Measurements from ENCODE around the gene EPB41L4A.
"Not testable (repeated sequence)": the region's sequence is repeated elsewhere in the genome, so short reads cannot be mapped to it uniquely, and the experiment has no call there.

Gene EPB41L4A

DNA sequence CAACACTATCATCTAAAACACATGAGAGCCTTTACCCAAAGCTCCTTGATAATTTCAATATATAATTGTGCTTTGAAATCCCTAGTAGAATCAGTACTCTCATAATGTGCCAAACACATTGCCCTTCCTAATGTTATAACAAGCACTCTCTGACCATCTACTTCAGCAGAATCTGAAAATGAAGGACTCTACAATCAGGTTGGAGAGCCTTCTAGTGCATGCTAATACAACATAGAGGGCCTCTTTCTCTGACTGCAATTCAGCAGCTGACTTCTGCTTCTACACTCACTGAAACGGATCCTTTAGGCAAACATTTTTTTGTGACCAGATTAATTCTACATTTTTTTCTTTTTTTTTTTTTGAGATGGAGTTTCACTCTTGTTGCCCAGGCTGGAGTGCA is 155.6 kb downstream of the EPB41L4A start:
- DNase-seq (ENCODE audit: low read depth in 2 of 2, low spot score in 1 of 2): no peak

DNA sequence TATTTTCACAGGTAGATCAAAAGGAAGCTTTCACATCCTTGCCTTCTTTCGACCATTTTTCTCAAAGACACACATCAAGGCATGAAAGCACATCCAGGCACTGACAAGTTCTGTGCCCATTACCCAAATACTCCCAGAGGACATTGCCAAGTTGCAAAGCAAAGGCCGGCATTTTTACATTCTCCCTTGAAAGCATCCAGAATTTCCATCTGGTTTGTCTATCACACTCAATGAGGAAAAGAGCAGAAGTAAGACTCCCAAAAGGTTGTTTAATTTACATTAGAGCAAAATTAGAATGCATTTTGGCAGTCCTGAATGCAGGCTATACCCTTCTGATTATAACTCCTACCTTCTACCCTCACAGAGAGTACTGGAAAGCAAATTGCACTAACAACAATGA is 160.5 kb downstream of the EPB41L4A start:
- DNase-seq (ENCODE audit: low read depth in 2 of 2, low spot score in 1 of 2): no peak

DNA sequence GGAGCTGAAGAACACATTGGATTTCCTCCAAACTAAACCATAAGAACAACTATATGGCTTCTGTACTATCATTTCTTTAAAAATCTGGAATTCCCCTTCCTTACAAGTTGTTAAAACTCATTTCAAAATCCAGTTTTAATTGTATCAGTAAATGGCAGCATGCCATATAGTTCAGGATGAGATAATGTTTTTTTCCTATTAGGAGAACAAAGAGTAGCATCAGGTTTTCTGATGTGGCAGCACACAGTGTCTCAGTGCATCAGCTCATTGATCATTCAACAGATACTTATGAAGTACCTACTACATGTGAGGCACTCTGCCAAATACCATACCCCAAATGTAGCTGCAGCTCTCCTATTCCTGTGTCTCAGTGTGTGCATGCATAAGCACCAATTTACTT is 161.1 kb downstream of the EPB41L4A start:
- no peak for DNase-seq (ENCODE audit: low read depth in 2 of 2, low spot score in 1 of 2)

DNA sequence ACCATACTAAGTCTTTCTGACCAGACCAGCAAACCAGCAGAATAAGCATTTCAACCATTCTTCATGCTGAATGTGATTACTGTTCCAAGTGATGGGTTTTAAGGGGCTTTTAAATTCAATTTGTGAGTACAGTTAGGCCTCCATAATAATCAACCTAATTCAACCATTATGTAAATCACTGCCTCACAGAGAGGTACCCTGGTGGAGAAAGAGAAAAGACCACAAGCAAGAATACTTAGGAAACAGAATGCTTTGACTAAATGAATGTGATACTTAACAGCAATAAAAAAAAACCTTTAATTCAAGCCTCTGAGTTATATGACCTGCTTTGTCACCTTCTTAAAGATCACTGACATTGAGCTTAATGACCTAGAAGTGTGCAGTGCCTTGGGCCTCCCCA is 162.1 kb downstream of the EPB41L4A start:
- no peak for DNase-seq (ENCODE audit: low read depth in 2 of 2, low spot score in 1 of 2)

DNA sequence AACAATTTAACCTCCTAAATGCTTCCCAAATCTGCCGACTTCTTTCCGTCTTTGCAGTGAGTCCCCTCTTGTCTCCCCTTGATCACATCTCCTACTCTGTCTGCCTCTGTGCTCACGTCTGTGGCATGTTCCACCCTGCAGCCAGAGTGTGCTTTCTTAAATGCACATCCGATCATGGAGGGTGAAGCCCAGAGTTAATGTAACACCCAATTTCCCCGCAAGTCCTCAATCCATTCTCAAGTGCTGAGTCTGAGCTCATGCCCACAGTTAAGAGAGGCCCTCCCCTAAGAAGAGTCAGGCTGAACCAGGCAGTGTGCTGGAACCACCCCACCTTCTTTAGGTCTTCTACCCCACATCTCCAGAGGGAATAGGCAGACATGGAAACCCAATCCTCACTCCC is 164.8 kb downstream of the EPB41L4A start:
- no peak for DNase-seq (ENCODE audit: low read depth in 2 of 2, low spot score in 1 of 2)

DNA sequence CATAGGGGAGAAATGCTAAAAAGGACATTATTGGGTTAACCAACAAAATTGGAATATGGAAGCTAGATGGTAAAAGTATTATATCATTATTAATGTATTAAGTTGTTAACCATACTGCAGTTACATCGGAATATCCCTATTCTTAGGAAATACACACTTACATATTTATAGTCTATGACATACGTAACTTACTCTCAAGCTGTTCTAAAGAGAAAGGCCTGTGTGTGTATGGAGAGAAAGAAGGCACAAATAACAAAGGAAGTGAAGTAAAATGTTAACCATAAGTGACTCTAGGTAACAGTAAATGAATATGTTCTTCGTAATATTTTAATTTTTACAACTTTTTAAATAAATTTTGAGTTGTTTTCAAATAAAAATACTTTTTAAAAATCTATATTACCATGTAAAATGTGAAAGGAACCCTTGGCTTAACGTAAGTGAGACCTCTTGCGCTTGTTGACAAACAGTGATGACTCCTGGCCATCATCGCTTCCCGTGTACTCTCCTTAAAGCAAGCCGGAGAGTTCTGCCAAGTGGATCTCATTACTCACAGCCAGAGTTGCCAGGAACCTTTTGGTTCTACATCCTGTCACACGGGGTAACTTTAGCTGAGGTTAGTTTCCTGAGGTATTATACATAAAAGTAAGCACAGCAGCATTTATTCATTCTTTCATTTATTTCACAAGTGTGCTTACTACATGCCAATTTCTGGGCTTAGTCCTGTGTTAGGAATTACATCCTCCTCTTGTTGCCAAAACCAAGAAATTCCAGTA is 165.4 kb downstream of the EPB41L4A start:
- no peak for DNase-seq (ENCODE audit: low read depth in 2 of 2, low spot score in 1 of 2)

DNA sequence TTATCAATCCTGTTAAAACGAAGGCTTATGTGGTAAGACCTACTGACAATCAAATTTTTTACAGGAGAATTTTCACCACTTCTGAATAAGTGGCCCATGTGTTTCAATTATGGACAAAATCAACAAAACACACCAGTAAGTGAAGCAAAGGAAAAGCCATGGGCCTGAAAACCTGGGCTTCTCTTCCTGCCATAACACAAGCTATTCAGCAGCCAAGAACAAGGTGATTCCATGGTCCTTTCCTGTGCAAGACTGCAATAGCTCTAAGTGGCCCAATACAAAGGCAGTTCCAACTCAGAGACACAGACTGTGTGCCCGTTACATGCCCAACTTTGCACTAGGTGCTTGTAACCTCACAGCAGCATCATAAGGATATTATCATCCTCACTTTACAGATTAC is 168.5 kb downstream of the EPB41L4A start:
- no peak for DNase-seq (ENCODE audit: low read depth in 2 of 2, low spot score in 1 of 2)

DNA sequence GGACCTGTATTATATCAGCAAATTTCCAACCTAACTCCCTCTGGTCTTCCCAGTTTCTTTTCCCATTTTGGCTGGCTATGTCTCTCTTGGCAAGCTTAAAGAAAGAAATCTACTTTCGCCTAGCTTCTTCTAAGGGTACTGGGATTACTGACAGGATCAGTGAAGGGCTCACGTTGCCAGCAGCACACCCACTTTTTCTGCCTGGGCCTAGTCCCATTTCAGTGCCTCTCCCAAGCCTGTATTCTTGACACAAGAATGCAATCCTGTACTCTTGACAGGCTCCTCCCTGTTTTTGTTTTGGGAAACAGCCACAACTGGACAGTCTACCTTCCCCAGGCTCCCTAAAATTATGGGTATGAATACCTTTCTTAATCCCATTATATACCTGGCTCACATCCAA is 170.5 kb downstream of the EPB41L4A start:
- no peak for DNase-seq (ENCODE audit: low read depth in 2 of 2, low spot score in 1 of 2)

DNA sequence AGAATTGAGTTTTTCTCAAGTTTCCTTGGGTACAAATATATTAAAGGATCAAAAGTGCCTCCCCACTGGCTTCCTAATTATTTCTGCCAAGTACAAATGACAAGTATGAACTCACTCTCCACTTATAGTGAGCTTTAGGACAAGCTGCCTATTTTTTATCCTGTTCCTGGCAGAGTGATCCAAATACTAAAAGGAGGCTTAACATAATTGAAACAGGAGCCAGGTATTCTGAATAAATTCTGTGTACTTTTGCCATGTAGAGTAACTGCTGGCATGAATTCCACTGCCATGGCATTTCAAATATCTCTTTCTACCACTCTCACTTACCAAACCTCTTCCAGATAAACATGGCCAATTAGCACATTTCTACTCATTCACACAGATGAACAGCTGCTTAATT is 171.1 kb downstream of the EPB41L4A start:
- DNase-seq (ENCODE audit: low read depth in 2 of 2, low spot score in 1 of 2): no peak

DNA sequence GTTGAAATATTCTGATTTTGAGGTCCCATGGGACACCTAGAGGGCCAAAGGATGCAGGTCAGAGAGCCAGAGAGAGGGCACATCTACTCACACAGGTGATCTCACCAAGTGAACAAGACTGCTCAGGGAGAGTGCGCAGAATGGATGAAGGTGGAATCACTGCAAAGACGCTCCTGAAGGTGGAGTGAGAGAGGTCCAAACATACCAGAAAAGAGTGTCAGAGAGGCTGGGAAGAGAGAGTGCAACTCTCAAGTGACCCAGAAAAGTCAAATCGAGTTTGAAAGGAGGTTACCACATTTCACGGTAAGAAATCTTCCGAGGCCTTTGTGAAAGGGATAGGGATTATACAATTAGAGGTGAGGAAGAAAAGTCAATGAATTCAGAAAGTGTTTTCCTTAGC is 173.4 kb downstream of the EPB41L4A start:
- DNase-seq (ENCODE audit: low read depth in 2 of 2, low spot score in 1 of 2): no peak

DNA sequence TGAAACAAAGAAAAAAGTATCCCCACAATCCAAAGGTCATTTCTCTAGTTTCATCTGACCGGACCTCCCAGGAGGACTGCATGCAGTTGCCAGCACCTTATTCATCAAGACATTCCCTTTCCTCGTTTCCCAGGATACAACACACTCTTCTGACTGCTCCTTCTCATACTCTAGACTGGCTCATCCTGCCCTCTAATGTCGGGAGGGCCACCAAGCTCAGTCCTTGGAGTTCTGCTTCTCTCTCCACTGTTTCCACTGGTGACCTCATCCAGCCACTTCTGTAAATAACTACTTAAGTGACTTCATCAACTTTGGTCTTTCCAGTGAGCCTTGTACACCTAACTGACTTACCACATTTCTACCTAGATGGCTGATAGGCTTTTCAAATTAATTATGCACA is 179.1 kb downstream of the EPB41L4A start:
- no peak for DNase-seq (ENCODE audit: low read depth in 2 of 2, low spot score in 1 of 2)

DNA sequence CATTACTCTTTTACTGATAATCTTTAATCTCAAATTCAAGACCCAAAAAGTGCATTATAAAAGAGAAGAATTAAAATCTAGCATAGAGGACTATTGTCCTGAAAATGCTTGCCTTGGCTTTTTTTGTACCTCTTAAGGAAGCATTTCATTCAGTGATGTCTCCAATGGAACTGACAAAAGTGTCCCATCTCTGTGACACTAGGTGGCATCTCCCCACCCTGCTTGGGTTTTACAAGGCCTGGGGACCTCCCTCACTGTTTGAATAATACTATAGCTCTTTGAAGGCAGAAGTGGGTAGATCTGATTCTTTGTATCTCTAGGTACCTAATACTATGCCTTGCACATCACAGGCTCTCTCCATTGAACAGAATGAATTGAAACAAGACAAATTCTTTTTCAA is 180.6 kb downstream of the EPB41L4A start:
- no peak for DNase-seq (ENCODE audit: low read depth in 2 of 2, low spot score in 1 of 2)

DNA sequence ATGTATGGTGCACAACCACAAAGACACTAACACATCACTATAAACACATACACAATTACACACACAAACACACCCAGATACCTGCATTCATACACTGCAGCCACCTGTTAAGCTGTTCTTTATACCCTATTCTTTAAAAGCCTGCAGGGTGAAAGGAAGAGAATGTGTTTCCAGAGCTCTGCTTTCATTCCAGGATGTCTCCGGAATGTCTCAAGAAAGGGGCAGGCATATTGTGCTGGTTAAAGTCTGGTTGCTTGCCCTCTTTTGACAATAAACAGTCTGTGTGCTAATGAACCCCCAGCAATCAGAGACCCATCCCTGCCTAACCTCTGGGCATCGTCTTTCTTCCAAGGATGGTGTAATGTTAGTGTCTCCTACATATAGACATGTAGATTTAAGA is 181.6 kb downstream of the EPB41L4A start:
- no peak for DNase-seq (ENCODE audit: low read depth in 2 of 2, low spot score in 1 of 2)

DNA sequence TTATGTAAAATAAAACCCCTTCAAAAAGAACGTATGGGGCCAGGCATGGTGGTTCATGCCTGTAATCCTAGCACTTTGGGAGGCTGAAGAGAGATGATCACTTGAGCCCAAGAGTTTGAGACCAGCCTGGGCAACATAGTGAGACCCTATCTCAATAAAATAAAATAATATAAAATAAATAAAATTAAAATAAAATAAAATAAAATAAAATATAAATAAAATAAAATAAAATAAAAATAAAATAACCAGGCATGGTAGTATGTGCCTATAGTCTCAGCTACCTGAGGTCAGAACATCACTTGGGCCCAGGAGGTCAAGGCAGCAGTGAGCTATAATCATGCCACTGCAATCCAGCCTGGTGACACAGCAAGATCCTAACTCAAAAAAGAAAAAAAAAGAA is 185.1 kb downstream of the EPB41L4A start:
- no peak for DNase-seq (ENCODE audit: low read depth in 2 of 2, low spot score in 1 of 2)

DNA sequence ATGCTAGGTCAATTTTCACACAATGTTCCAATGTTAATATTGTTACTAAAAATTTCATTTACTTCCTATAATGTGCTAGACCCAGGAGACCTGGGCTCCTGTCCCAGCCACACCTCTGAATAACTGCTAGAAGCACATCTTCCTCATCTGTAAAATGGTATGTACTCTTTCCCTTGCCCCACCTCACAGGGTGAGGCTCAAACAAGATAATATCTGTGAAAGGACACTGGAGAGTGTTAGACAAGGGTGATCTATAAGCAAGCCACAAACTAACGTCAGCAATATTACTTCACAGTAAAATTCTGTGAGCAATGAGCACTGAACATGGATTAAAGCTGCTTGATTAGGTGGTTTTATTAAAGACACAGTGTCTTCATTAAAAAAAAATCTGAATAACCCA is 186.4 kb downstream of the EPB41L4A start:
- DNase-seq (ENCODE audit: low read depth in 2 of 2, low spot score in 1 of 2): no peak

DNA sequence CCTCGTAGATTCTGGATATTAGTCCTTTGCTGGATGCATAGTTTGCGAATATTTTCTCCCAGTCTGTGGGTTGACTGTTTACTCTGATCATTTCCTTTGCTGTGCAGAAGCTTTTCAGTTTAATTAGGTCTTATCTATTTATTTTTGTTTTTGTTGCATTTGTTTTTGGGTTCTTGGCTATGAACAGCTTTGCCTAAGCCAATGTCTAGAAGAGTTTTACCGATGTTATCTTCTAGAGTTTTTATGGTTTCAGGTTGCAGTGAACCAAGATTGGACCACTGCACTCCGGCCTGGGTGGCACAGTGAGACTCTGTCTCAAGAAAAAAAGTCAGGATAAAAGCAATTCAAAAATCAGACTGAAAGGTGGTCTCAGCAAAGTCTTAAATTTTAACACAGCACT is 188.5 kb downstream of the EPB41L4A start:
- DNase-seq (ENCODE audit: low read depth in 2 of 2, low spot score in 1 of 2): no peak

DNA sequence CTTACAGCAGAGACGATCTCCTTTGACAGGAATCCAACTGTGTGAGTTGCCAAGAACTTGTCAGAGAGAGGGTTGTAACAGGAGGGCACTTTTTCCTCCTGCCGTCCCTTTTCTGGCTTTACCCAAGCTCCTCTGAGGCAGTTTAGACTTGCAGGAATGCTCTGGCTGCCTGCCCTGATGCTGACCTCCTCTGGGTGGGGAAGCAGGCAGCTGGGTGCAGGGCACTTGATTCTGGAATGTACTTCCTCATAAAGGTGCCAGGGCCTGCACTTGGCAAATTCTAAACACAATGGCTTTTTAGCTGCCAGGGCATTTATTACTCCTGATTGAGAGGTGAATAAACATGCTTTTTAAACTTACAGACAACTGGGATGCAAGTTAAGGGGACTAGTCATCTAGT is 190.4 kb downstream of the EPB41L4A start:
- DNase-seq (ENCODE audit: low read depth in 2 of 2, low spot score in 1 of 2): no peak

DNA sequence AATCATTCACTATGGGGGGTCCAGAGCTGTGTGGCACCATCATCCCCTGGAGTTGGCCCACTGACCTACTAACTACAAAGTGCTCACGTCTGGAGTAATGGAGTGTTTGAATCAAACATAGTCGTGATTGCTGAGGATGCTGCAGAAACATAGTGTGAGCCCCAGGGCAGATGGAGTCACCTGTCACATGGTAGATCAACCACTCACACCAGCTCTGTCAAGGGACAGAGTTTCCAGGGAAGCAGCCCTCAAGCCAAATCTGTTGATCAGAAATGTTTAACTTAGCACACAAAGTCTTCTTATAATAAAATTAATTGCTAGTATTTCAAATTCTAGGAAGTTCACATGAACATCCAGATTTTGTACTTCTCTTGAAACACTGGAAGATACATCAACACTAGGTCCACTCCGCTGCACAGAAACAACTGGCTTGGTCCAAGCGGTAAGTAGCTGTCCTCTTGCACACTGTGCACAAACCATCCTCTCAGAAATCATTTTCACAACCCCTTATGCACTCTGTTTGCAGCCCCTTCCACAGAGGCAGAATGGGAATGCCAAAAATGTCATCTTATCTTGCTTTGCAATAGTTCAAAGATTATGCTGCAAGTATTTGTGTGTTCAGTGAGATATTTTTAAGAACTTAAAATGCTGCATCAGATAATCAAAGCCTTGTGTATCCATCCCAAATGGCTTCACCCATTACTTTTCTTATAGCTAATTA is 191.0 kb downstream of the EPB41L4A start:
- no peak for DNase-seq (ENCODE audit: low read depth in 2 of 2, low spot score in 1 of 2)

DNA sequence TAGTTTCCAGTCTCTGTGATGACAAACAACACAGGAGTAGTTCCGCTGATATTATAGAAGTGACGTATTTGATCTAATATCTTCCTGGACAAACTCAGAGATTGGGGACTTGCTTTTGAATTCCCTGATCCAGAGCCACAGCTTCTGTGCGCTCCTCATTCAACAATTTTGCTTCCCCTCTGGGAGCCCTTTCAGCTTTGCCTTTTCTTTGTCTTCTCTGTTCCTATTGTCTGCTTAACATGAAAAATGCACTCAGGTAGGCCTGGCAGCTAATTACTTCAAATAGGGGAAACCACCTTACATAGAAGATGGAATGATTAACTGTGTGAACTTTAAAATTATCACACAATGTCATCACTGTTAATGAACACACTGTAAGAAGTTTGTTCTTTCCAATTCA is 192.9 kb downstream of the EPB41L4A start:
- no peak for DNase-seq (ENCODE audit: low read depth in 2 of 2, low spot score in 1 of 2)

DNA sequence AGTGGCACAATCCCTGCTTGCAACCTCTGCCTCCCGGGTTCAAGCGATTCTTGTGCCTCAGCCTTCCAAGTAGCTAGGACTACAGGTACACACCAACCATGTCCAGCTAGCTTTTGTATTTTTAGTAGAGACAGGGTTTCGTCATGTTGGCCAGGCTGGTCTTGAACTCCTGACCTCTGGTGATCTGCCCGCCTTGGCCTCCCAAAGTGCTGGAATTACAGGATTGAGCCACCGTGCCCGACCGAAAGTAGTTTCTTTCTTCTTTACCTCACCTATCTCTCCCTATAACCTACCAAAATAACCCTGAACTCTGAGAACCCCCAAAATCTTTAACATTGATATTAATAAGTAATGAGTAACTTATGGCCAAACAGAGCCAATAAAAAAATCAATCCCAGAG is 196.1 kb downstream of the EPB41L4A start:
- DNase-seq (ENCODE audit: low read depth in 2 of 2, low spot score in 1 of 2): not testable (repeated sequence)

DNA sequence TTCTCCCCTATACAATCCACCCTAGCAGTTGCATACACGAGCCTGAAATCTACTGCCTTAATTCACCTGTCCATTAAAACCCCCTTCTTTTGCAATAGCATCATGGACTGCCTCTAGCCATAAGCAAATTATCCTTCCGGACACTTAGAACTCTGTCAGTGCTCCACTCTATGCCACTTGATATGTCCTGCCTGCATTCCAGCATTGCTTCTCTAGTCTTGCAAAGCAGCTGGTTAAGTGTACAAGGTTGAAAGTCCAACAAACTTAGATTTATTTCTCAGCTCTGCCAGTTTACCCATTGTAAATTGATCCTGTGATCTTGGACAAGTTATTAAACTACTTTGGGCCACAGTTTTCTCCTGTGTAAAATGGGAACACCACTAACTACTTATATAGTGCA is 197.9 kb downstream of the EPB41L4A start:
- DNase-seq (ENCODE audit: low read depth in 2 of 2, low spot score in 1 of 2): no peak

DNA sequence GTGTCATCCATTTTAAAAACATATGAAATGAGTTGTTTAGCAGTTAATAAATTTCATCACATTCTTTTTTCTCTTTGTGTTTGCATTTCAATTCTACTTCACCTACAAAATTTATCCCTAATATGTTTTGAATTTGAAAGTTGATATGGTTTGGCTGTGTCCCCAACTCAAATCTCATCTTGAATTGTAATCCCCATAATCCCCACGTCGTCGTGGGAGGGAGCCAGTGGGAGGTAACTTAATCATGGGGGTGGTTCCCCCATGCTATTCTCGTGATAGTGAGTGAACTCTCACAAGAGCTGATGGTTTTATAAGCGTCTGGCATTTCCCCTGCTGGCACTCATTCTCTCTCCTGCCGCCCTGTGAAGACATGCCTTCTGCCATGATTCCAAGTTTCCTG is 200.1 kb downstream of the EPB41L4A start:
- no peak for DNase-seq (ENCODE audit: low read depth in 2 of 2, low spot score in 1 of 2)
